ENCODE measurements around the gene CEACAM3.

Gene CEACAM3

DNA sequence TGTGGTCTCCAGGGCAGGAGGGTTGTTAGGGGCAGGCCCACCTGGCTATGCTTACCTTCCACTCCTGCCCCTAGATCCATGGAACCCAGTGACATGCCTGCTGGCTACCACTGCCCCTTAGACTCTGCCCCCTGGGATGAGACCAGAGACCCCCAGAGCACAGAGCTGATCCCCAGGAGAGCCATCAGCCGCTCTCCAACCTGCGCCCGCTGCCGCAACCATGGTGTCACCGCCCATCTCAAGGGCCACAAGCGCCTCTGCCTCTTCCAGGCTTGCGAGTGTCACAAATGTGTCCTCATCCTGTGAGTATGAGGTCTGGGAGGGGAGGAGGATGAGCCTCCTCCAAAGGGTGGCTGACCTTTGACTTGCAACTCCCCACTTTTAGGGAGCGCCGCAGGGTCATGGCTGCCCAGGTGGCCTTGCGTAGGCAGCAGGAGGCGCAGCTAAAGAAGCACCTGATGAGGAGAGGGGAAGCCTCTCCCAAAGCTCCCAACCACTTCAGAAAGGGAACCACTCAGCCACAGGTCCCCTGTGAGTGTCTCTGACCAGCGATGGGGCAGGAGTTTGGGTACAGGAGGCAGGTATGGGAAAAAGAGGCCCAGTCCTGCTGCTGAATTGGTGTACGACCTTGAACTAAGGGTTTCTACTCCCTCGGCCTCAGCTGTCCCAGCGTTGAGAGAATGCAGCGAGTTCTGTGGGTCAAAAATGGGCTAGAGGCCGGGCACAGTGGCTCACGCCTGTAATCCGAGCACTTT lies 51.1 kb downstream of the CEACAM3 start:
- no peak overlapping the region for H3K4me3 ChIP-seq (ENCODE audit: control insufficient read depth, low read depth, low read length)
- TF ChIP-seq CTCF (conservative IDR thresholded peaks at IDR 0.05; ENCODE audit: control insufficient read depth, insufficient read depth, low read depth, low read length): no peak
- DNase-seq (ENCODE audit: low read depth): no peak

DNA sequence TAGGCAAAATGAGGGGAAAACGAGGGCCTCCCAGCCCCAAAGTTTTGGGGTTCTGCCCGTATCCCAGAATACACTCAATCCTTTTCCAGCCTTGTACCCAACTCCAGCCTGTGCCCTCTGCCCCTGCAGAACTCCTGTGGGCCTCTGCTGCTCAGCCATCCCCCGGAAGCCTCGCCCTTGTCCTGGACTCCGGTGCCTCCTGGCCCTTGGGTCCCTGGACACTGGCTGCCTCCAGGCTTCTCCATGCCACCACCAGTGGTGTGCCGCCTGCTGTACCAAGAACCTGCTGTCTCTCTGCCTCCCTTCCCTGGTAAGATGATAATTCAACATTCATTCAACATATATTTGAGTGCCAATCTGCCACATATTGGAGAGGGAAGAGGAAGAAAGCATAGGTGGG lies 52.3 kb downstream of the CEACAM3 start:
- no peak for TF ChIP-seq CTCF (conservative IDR thresholded peaks at IDR 0.05; ENCODE audit: control insufficient read depth, insufficient read depth, low read depth, low read length)
- H3K4me3 ChIP-seq (ENCODE audit: control insufficient read depth, low read depth, low read length): no peak overlapping the region
- no peak for DNase-seq (ENCODE audit: low read depth)

DNA sequence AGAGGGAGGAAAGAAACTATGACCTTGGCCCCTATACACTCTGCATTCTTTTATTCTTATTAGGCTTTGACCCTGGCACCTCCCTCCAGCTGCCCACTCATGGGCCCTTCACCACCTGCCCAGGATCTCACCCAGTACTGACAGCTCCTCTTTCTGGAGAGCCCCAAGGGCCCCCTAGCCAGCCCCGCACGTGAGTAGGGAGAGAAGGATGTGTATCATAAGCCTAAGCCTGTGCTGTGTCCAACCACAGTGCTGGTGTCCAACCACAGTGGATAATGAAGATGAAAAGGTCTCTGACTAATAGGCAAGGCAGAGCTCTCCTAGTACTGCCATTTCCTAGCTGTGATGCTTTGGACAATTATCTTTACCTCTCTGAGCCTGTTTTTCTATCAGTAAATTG lies 52.7 kb downstream of the CEACAM3 start:
- DNase-seq (ENCODE audit: low read depth): no peak
- no peak overlapping the region for H3K4me3 ChIP-seq (ENCODE audit: control insufficient read depth, low read depth, low read length)
- no peak for TF ChIP-seq CTCF (conservative IDR thresholded peaks at IDR 0.05; ENCODE audit: control insufficient read depth, insufficient read depth, low read depth, low read length)

DNA sequence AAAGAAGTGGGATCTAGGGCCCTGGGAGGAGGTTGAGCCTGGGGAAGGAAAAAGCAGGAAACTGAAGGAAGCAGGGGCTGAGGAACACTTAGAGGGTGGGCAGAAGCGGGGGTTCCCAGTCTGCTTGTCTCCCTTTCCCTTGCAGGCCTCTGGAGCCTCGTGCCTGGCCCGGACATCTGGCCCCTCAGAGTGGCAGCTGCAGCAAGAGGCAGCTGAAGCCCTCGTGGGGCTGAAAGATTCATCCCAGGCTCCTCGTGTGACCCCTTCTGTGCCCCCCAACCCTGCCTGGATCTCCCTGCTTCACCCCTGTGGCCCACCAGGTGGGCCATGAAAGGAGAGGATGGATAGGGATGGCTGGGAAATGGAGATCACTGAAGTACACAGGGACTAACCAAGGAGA lies 54.0 kb downstream of the CEACAM3 start:
- TF ChIP-seq CTCF (conservative IDR thresholded peaks at IDR 0.05; ENCODE audit: control insufficient read depth, insufficient read depth, low read depth, low read length): no peak
- no peak overlapping the region for H3K4me3 ChIP-seq (ENCODE audit: control insufficient read depth, low read depth, low read length)
- no peak for DNase-seq (ENCODE audit: low read depth)

DNA sequence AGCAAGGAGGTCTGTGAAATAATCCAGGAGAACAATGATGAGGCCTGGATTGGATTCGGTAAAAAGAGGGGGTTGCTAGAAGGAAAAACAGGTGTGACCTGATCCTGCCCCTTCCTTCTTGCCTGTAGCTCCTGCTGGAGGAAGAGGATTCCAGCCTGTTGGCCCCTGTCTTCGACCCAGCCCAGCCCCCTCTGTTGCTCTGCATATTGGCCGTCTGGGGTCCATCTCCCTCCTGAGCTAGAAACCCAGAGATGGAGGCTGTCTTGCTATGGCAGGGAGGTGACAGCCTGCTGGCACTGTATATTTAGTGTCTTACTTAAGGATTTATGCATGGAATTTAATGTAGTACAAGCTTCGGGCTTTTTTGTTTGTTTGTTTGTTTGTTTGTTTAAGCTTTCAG lies 55.1 kb downstream of the CEACAM3 start:
- TF ChIP-seq CTCF (conservative IDR thresholded peaks at IDR 0.05; ENCODE audit: control insufficient read depth, insufficient read depth, low read depth, low read length): no peak
- H3K4me3 ChIP-seq (ENCODE audit: control insufficient read depth, low read depth, low read length): no peak overlapping the region
- DNase-seq (ENCODE audit: low read depth): no peak

DNA sequence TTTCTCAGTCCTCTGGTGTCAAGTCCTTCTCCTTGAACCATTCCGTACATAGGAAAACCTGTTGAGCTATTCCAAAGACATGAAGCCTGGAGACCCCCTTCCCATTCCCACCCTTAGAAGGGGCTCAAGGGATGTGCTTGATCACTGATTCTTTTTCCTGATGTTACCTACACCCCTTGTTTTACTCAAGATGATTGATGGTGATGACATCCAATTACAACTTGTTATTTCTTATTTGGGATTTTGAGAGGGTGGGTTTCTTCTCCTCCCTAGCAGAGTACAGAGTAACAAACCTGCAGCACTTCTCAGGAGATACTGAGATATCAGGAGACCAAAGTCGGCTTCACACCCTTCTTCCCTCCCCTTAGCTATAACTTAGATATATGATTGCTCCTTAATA lies 57.0 kb downstream of the CEACAM3 start:
- H3K4me3 ChIP-seq (ENCODE audit: control insufficient read depth, low read depth, low read length): no peak overlapping the region
- no peak for DNase-seq (ENCODE audit: low read depth)
- no peak for TF ChIP-seq CTCF (conservative IDR thresholded peaks at IDR 0.05; ENCODE audit: control insufficient read depth, insufficient read depth, low read depth, low read length)

DNA sequence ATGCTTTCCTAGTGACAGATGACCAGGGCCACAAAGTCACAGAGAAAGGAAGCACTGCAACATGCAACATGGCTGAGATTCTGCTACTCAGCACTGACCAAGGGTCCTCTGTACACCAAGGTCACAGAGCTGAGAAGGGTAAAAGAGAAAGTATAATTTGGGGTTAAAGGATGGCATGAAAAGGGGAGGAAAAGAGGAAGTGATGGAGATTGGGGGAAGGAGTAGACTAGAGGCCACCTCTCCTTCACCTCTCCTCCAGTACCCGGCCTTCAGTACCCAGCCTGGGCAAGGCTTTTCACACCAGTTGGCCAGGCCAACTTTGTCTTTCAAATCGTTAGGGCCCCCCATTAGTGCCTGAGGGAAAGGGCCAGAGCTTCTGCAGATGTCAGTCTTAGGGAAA lies 57.4 kb downstream of the CEACAM3 start:
- no peak overlapping the region for H3K4me3 ChIP-seq (ENCODE audit: control insufficient read depth, low read depth, low read length)
- TF ChIP-seq CTCF (conservative IDR thresholded peaks at IDR 0.05; ENCODE audit: control insufficient read depth, insufficient read depth, low read depth, low read length): no peak
- DNase-seq (ENCODE audit: low read depth): no peak
